ENCODE results near the gene DLGAP1. TPM values are rescaled to one million over a fixed set of nuclear protein-coding genes. Genes with fewer than 3 reads are reported as not detected.

Gene DLGAP1
- total and polyA plus RNA-seq, 2 of the 8 experiments (the other 6 are each of a cell fraction or from before 2014, with no cell fraction given) = 11.8 to 16.9 TPM

GRCh38 chr18:4405965-4406364 is 49.1 kb downstream of the DLGAP1 start:
- no peaks in the 10 kb centered on the region for H3K27me3 ChIP-seq (replicated peaks in 1 of 4; ENCODE audit: control insufficient read depth in 3 of 4, extremely low read depth in 1 of 4, insufficient read depth in 3 of 4, low read length in 3 of 4)
- no peak overlapping the region for H2BK20ac ChIP-seq (ENCODE audit: low read length)
- no peak overlapping the region for H3K18ac ChIP-seq (ENCODE audit: extremely low read depth, low read length)
- 0 out of 2 replicates have a peak overlapping the region, but pooled peaks have one; percentile 11 for H3K27ac ChIP-seq (ENCODE audit: low read depth, low read length)
- POLR2A ChIA-PET (ENCODE audit: partially characterized antibody) = no interaction called here
- H3K14ac ChIP-seq (ENCODE audit: insufficient read length) = no peak overlapping the region
- H3K56ac ChIP-seq (replicated peaks; ENCODE audit: insufficient read length, low read depth, low read length) = no peak overlapping the region
- DNase-seq (ENCODE audit: low read depth in 1 of 2, low spot score in 2 of 2) (no peak), FAIRE-seq (peak; percentile 78)
- no peak overlapping the region for H2AK5ac ChIP-seq (ENCODE audit: low read depth, low read length)
- H3K23ac ChIP-seq (ENCODE audit: insufficient read length) = no peak overlapping the region
- H4K5ac ChIP-seq (ENCODE audit: insufficient read length, low read depth, low read length) = no peak overlapping the region
- H2BK12ac ChIP-seq (ENCODE audit: low read depth, low read length) = no peak overlapping the region
- no peaks in the 10 kb centered on the region for H3K79me1 ChIP-seq (ENCODE audit: low read depth, low read length)
- H3K4me3 ChIP-seq (ENCODE audit: extremely low read depth in 1 of 4, insufficient read depth in 2 of 4, low read depth in 3 of 4, low read length in 4 of 4) = no peak overlapping the region
- no peak overlapping the region for H2BK5ac ChIP-seq (ENCODE audit: low read depth, low read length)
- no peaks in the 10 kb centered on the region for H4K20me1 ChIP-seq (replicated peaks in 1 of 2; ENCODE audit: control insufficient read depth in 1 of 2, insufficient read depth in 2 of 2, low read length in 2 of 2)
- H3K9me3 ChIP-seq (ENCODE audit: insufficient read depth in 2 of 2, low read depth in 1 of 2, low read length in 1 of 2) = no peaks in the 10 kb centered on the region
- no peak overlapping the region for H2BK120ac ChIP-seq (replicated peaks; ENCODE audit: low read depth, low read length)
- no peaks in the 10 kb centered on the region for H3K36me3 ChIP-seq (ENCODE audit: control insufficient read depth in 2 of 4, insufficient read depth in 4 of 4, low read length in 3 of 4)
- no peak overlapping the region for H4K91ac ChIP-seq (replicated peaks; ENCODE audit: insufficient read length, low read length)
- CTCF ChIA-PET (ENCODE audit: partially characterized antibody) = no interaction called here
- H3K4me1 ChIP-seq (replicated peaks in 1 of 4; ENCODE audit: control insufficient read depth in 3 of 4, insufficient read depth in 4 of 4, low read length in 3 of 4) = peaks cover 2 to 19% (median 8%) of the 10 kb centered on the region in 4 experiments; a peak in 5 of 7 replicates
- no peak overlapping the region for H4K8ac ChIP-seq (ENCODE audit: extremely low read depth, insufficient read depth, low read length)
- H2AFZ ChIP-seq (ENCODE audit: low read length) = no peak overlapping the region
- 90% methylated on average over 5 of the region's 5 CpGs; no CpG with 5 or more reads in 1 of the 2 experiments for WGBS, 2 experiments (ENCODE audit: extremely low coverage in 1 of 2, insufficient coverage in 1 of 2, insufficient read length in 1 of 2, insufficient replicate concordance in 2 of 2, low coverage in 1 of 2, low lambda C conversion rate in 2 of 2, missing lambda C conversion rate in 1 of 2)
- no peak overlapping the region for H3K4ac ChIP-seq (replicated peaks; ENCODE audit: insufficient read length, low read depth, low read length)
- TF ChIP-seq SP1 (IDR thresholded peaks at IDR 0.05; ENCODE audit: low read depth, low read length) (peak; percentile 86), KDM5A (IDR thresholded peaks at IDR 0.05; ENCODE audit: low read length) (no peak)
- H3K4me2 ChIP-seq (ENCODE audit: insufficient read depth in 1 of 2, low read depth in 2 of 2, low read length in 2 of 2) = peak overlapping the region; percentile 6 to 32; a peak in 3 of 4 replicates
- no peak overlapping the region for H2BK15ac ChIP-seq (ENCODE audit: low read length)
- no peak overlapping the region for H3K9ac ChIP-seq (replicated peaks in 1 of 4; ENCODE audit: extremely low read depth in 1 of 4, low read depth in 3 of 4, low read length in 3 of 4)
- no peaks in the 10 kb centered on the region for H3K23me2 ChIP-seq (ENCODE audit: low read depth, low read length)
- peaks cover 0 to 64% of the 10 kb centered on the region in 2 experiments; a peak in 2 of 4 replicates for H3K79me2 ChIP-seq (ENCODE audit: control insufficient read depth in 1 of 2, insufficient read depth in 2 of 2, low read length in 2 of 2)
